Epithelial cell of proximal tubule (primary cell): ENCODE measurements around the gene ZNF112. TPM values are rescaled to one million over a fixed set of nuclear protein-coding genes. Genes with fewer than 3 reads are reported as not detected.

ENCODE experiments used
- DNase-seq: peaks from one replicate; pipeline ENCODE4 v3.0.0-alpha.2; 2011; ENCODE audit warnings: low read depth
- H3K4me3 ChIP-seq: 2 replicates; pipeline ENCODE4 v1.5.1; 2011; ENCODE audit warnings: low read depth, mild to moderate bottlenecking, low read length
- CTCF ChIP-seq: conservative IDR thresholded peaks from 2 replicates; pipeline ENCODE4 v1.5.1; 2012; ENCODE audit warnings: low read depth, mild to moderate bottlenecking, low read length
- total RNA-seq: library from RNA; depleted of rRNA; stranded (reverse); fragments of >200 nt; gene quantifications from 2 replicates; pipeline ENCODE4 v1.2.3, GENCODE V29; 2015

The ZNF112 gene
- total RNA-seq, 1 donor from 2014 or later: 3.2 TPM

- no peak for TF ChIP-seq CTCF
- DNase-seq: no peak
- no peak overlapping the region for H3K4me3 ChIP-seq
Observed at GRCh38 chr19:44280916-44281315, 75.6 kb downstream of the ZNF112 start.

- TF ChIP-seq CTCF: no peak
- no peak overlapping the region for H3K4me3 ChIP-seq
- DNase-seq: no peak
Observed at GRCh38 chr19:44278181-44278690, 78.2 kb downstream of the ZNF112 start.

GRCh38 chr19:44277331-44277730, 79.1 kb downstream of the ZNF112 start:
- no peak overlapping the region for H3K4me3 ChIP-seq
- no peak for DNase-seq
- no peak for TF ChIP-seq CTCF

Other genes with a start within 250 kb of the ZNF112 start
- gene ZNF225, start 243.3 kb downstream of the ZNF112 start, total RNA-seq: 0.63 and 2.6 TPM in 2 replicates
- 2.3 and 2.9 TPM in 2 replicates for gene ZNF234, start 215.1 kb downstream of the ZNF112 start, total RNA-seq
- 9.0 and 12.2 TPM in 2 replicates for gene ZNF226, start 191.6 kb downstream of the ZNF112 start, total RNA-seq
- 2.9 and 4.7 TPM in 2 replicates for gene ZNF227, start 144.1 kb downstream of the ZNF112 start, total RNA-seq
- gene ZNF233, start 96.8 kb downstream of the ZNF112 start, total RNA-seq: 0.14 TPM in 1 of 2 replicates, not detected in the other
- gene ZNF235, start 51.7 kb downstream of the ZNF112 start, total RNA-seq: 0.65 and 3.2 TPM in 2 replicates
- 1.5 and 2.7 TPM in 2 replicates for gene ZNF285, start 44.9 kb upstream of the ZNF112 start, total RNA-seq
- gene ZNF229, start 91.8 kb upstream of the ZNF112 start, total RNA-seq: 3.1 and 4.8 TPM in 2 replicates
- gene ZNF180, start 143.8 kb upstream of the ZNF112 start, total RNA-seq: 4.6 and 5.1 TPM in 2 replicates
- gene CEACAM20, start 173.0 kb upstream of the ZNF112 start, total RNA-seq: not detected in 2 replicates